Measurements from ENCODE around the gene PHETA1. TPM values are rescaled to one million over a fixed set of nuclear protein-coding genes. Genes with fewer than 3 reads are reported as not detected.

Gene PHETA1
- total RNA-seq, 1 experiment from 2014 or later = 26.2 TPM

GRCh38 chr12:111386885-111387284 lies 18.0 kb upstream of the PHETA1 start:
- CTCF ChIA-PET = no interaction called here
- H3K9me2 ChIP-seq (ENCODE audit: insufficient read depth) = no peaks in the 10 kb centered on the region
- TF ChIP-seq EZH2 (IDR thresholded peaks at IDR 0.05; ENCODE audit: low read depth) = no peak
- no peak for TF ChIP-seq CTCF (conservative IDR thresholded peaks at IDR 0.05)
- peaks cover 13% of the 10 kb centered on the region for H3K4me1 ChIP-seq (replicated peaks; ENCODE audit: insufficient read depth)
- H3K79me2 ChIP-seq (ENCODE audit: low read depth) = no peaks in the 10 kb centered on the region
- H3F3A ChIP-seq (ENCODE audit: insufficient read depth, low read depth) = no peaks in the 10 kb centered on the region
- POLR2A ChIA-PET (ENCODE audit: unreplicated experiment) = no interaction called here
- no TSS peak for BruUV-seq (replicated peaks)
- H3K27ac ChIP-seq = no peak overlapping the region
- no peak overlapping the region for H2AFZ ChIP-seq
- H4K20me1 ChIP-seq (ENCODE audit: insufficient read depth) = no peaks in the 10 kb centered on the region
- intact Hi-C loops (cut with micrococcal nuclease; ENCODE audit: unreplicated experiment) = no loop called here
- no peaks in the 10 kb centered on the region for H3K27me3 ChIP-seq (ENCODE audit: insufficient read depth, low read depth)
- no peaks in the 10 kb centered on the region for H3K9me3 ChIP-seq (ENCODE audit: insufficient read depth, low read depth)
- H3K4me3 ChIP-seq = no peak overlapping the region
- no peaks in the 10 kb centered on the region for H3K36me3 ChIP-seq (ENCODE audit: low read depth)
- no peak for DNase-seq
- H3K4me2 ChIP-seq = no peak overlapping the region

GRCh38 chr12:111384596-111384995 lies 15.7 kb upstream of the PHETA1 start:
- H3K4me1 ChIP-seq (replicated peaks; ENCODE audit: insufficient read depth) = peaks cover 9% of the 10 kb centered on the region
- no peak overlapping the region for H2AFZ ChIP-seq
- intact Hi-C loops (cut with micrococcal nuclease; ENCODE audit: unreplicated experiment) = no loop called here
- no peaks in the 10 kb centered on the region for H3K9me3 ChIP-seq (ENCODE audit: insufficient read depth, low read depth)
- H3K36me3 ChIP-seq (ENCODE audit: low read depth) = no peaks in the 10 kb centered on the region
- H3F3A ChIP-seq (ENCODE audit: insufficient read depth, low read depth) = no peaks in the 10 kb centered on the region
- ChIA-PET POLR2A (ENCODE audit: unreplicated experiment) (no interaction called here), CTCF (no interaction called here)
- no peak overlapping the region for H3K27ac ChIP-seq
- H3K27me3 ChIP-seq (ENCODE audit: insufficient read depth, low read depth) = no peaks in the 10 kb centered on the region
- DNase-seq = no peak
- no TSS peak for BruUV-seq (replicated peaks)
- no peak overlapping the region for H3K4me3 ChIP-seq
- H3K9me2 ChIP-seq (ENCODE audit: insufficient read depth) = no peaks in the 10 kb centered on the region
- no peaks in the 10 kb centered on the region for H4K20me1 ChIP-seq (ENCODE audit: insufficient read depth)
- H3K79me2 ChIP-seq (ENCODE audit: low read depth) = no peaks in the 10 kb centered on the region
- H3K4me2 ChIP-seq = no peak overlapping the region
- TF ChIP-seq CTCF (conservative IDR thresholded peaks at IDR 0.05) (no peak), EZH2 (IDR thresholded peaks at IDR 0.05; ENCODE audit: low read depth) (no peak)

GRCh38 chr12:111379942-111380554 lies 11.2 kb upstream of the PHETA1 start:
- Histone ChIP-seq H3K4me2 (no peak overlapping the region), H3K27ac (no peak overlapping the region), H3K36me3 (ENCODE audit: low read depth) (no peaks in the 10 kb centered on the region), H2AFZ (no peak overlapping the region), H3K4me3 (no peak overlapping the region), H4K20me1 (ENCODE audit: insufficient read depth) (no peaks in the 10 kb centered on the region), H3K4me1 (replicated peaks; ENCODE audit: insufficient read depth) (no peaks in the 10 kb centered on the region), H3K9me3 (ENCODE audit: insufficient read depth, low read depth) (no peaks in the 10 kb centered on the region), H3K27me3 (ENCODE audit: insufficient read depth, low read depth) (no peaks in the 10 kb centered on the region), H3F3A (ENCODE audit: insufficient read depth, low read depth) (no peaks in the 10 kb centered on the region), H3K9me2 (ENCODE audit: insufficient read depth) (no peaks in the 10 kb centered on the region), H3K79me2 (ENCODE audit: low read depth) (no peaks in the 10 kb centered on the region)
- ChIA-PET CTCF (no interaction called here), POLR2A (ENCODE audit: unreplicated experiment) (no interaction called here)
- BruUV-seq (replicated peaks) = no TSS peak
- no peak for DNase-seq
- intact Hi-C loops (cut with micrococcal nuclease; ENCODE audit: unreplicated experiment) = no loop called here
- TF ChIP-seq CTCF (conservative IDR thresholded peaks at IDR 0.05) (no peak), EZH2 (IDR thresholded peaks at IDR 0.05; ENCODE audit: low read depth) (no peak)

Measured in PC-9 (cell line).